ENCODE measurements around the gene GPSM3.

GPSM3 gene

DNA sequence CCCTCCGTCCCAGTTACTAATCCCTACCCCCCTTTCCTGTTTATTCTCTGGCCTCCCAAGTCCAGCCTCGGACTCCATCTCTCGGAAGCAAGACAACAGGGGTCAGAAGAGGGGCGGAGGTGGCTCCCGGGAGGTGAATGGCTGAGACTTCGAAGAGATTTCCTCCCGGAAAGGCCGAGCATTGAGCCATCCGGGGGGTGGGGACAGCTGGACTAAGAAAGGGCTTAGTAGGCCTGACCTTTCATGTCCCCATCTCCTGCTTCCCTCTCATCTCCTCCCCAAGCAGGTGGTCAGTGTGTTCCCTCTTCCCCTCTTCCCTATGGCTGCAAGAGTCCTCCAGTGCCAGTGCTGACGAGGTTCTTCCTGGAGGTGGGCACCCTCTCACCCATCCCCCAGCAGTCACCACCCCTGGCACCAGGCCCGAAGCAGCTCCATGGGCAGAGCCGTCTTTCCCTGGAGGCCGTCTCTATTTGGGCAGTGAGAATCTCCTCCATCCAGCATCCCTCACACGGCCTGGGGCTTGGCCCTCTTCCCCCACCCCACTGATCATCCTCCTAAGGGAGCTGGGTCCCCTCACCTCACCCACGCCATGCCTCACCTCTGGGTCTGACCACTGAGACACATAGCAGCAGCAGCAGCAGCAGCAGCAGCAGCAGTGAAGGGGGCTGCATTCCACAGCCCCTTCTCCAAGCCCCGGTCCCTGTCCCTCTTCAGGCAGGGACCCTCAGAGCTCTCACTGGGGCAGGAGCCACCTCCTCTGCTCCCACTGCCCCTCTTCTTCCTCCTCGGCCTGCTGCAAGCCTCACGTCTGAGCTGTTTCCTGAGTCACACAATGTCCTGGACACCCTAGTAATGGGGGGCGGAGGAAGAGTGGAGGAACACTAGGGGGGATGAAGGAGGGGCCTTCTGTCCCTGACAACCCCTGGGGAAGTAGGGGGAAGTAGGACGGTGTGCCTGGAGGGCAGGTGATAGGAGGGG, 31.1 kb upstream of the GPSM3 start, which contains the start of gene NOTCH4:
Gene NOTCH4, minus strand, starts transcription at position 810 of the 978 bp plus-strand sequence. Its CDS starts 139 bp downstream, at position 671.
- no peaks in the 10 kb centered on the region for H3K36me3 ChIP-seq
- TF ChIP-seq, protein P1, sequence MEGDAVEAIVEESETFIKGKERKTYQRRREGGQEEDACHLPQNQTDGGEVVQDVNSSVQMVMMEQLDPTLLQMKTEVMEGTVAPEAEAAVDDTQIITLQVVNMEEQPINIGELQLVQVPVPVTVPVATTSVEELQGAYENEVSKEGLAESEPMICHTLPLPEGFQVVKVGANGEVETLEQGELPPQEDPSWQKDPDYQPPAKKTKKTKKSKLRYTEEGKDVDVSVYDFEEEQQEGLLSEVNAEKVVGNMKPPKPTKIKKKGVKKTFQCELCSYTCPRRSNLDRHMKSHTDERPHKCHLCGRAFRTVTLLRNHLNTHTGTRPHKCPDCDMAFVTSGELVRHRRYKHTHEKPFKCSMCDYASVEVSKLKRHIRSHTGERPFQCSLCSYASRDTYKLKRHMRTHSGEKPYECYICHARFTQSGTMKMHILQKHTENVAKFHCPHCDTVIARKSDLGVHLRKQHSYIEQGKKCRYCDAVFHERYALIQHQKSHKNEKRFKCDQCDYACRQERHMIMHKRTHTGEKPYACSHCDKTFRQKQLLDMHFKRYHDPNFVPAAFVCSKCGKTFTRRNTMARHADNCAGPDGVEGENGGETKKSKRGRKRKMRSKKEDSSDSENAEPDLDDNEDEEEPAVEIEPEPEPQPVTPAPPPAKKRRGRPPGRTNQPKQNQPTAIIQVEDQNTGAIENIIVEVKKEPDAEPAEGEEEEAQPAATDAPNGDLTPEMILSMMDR (IDR thresholded peaks at IDR 0.05), result no peak
- no peak within 1 kb of the TSS for H3K27ac ChIP-seq
- no peaks in the 10 kb centered on the region for H3K27me3 ChIP-seq
- no peaks in the 10 kb centered on the region for H3K9me3 ChIP-seq
- H3K4me1 ChIP-seq (ENCODE audit: control insufficient read depth in 1 of 2, insufficient read depth in 1 of 2, low read depth in 1 of 2, low read length in 1 of 2), result no peaks in the 10 kb centered on the region
- H3K4me3 ChIP-seq (ENCODE audit: low read depth in 1 of 2, low read length in 1 of 2), result no peak within 1 kb of the TSS

DNA sequence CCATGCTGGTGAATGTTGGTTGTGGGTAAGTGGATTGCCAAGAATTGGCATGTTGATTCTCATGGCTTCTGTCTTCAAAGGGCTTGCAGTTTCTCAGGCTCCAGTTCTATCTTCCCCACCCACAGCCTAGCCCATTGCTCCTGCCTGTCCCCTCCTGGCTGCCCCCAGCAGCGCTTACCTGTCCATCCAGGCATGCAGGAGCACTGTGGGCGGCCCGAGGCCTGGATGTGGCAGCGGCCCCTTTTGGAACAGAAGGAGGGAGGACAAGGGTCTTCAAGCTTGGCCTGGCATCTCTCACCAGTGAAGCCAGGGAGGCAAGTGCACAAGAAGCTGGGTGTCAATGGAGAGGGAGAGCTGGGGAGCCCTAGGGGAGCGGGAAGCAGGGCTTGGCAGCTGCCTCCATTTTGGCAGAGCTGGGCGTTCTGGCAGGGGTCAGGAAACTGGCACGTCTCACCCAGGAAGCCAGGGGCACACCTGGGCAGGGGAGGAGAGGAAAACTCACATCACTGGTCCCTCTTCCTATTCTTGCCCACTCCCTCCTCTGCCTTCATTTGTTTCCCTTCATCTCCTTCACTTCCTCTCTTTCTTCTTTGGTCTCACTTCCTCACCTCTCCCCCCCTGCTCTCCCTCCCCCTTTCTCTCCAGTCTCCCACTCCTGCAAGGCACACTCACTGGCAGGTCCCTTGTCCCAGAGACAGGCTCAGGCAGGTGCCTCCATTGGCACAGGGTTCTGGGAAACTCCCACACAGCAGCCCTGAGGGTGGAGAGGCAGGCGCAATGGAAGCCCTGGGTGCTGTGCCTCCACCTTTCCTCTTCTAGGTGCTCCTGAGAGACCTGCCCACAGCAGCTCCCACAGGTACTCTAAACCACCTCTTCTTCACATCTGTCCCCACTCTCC, 30.1 kb upstream of the GPSM3 start:
- Histone ChIP-seq H3K27ac (no peak overlapping the region), H3K4me1 (ENCODE audit: control insufficient read depth in 1 of 2, insufficient read depth in 1 of 2, low read depth in 1 of 2, low read length in 1 of 2) (no peaks in the 10 kb centered on the region), H3K9me3 (no peaks in the 10 kb centered on the region), H3K27me3 (no peaks in the 10 kb centered on the region), H3K4me3 (ENCODE audit: low read depth in 1 of 2, low read length in 1 of 2) (no peak overlapping the region), H3K36me3 (no peaks in the 10 kb centered on the region)
- TF ChIP-seq, protein P1 (IDR thresholded peaks at IDR 0.05), result no peak

DNA sequence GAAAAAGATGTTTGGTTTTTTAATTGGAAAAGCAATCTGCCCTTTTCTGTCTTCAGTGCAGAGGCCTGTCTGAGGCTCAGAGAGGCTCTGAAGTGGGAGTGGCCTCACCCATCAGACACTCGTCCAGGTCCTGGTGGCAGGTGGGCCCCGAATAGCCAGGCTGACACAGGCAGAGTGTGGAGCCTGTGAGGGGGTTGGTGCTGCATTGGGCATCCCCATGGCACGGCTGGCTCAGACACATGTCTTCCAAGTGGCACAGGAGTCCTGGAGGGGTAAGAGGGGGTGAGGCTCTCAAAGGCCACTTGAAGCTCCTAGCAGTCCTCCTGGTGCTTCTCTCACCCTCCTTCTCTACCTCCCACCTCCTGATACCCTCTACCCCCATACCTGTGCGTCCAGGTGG, 27.6 kb upstream of the GPSM3 start:
- Histone ChIP-seq H3K27me3 (no peaks in the 10 kb centered on the region), H3K4me1 (ENCODE audit: control insufficient read depth in 1 of 2, insufficient read depth in 1 of 2, low read depth in 1 of 2, low read length in 1 of 2) (no peaks in the 10 kb centered on the region), H3K9me3 (no peaks in the 10 kb centered on the region), H3K36me3 (no peaks in the 10 kb centered on the region), H3K27ac (no peak overlapping the region), H3K4me3 (ENCODE audit: low read depth in 1 of 2, low read length in 1 of 2) (no peak overlapping the region)
- TF ChIP-seq, protein P1 (IDR thresholded peaks at IDR 0.05), result no peak

DNA sequence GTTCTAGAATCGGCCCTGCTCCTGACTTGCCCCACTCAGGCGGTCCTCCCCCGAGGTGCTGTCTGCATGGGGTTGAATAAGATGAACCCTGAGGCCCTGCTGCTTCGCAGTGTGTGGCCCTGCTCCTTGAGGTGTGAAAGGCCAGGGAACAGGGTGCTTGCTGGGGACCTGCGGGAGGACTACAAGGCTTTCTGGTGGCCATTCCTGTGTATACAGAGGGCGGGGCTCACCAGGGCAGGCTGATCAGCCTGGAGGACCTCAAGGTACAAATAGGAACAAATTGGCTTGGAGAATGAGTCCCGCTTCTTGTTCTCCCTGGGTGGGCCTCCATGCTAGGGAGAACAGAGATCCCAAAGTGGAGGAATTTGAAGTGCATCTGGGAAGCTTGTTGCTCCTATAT, 25.7 kb upstream of the GPSM3 start:
- Histone ChIP-seq H3K4me3 (ENCODE audit: low read depth in 1 of 2, low read length in 1 of 2) (no peak overlapping the region), H3K9me3 (no peaks in the 10 kb centered on the region), H3K4me1 (ENCODE audit: control insufficient read depth in 1 of 2, insufficient read depth in 1 of 2, low read depth in 1 of 2, low read length in 1 of 2) (no peaks in the 10 kb centered on the region), H3K36me3 (no peaks in the 10 kb centered on the region), H3K27ac (no peak overlapping the region), H3K27me3 (no peaks in the 10 kb centered on the region)
- TF ChIP-seq, protein P1 (IDR thresholded peaks at IDR 0.05), result no peak

DNA sequence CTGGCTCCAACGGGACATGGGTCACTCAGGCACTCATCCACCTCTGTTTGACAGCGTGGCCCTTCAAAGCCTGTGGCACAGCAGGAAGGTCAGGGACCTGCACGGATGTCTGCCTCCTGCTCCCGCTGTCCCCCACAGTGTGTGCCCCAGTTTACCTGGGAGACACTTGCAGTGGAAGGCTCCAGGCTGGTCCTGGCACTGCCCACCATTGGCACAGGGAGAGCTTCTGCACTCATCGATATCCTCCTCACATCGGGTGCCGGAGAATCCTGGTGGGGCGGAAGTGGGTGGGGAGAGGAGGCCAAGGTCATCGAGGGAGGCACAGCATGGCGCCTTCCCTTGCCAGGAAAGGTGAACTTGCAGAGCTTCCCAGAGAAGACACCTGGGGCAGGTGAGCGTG, 24.6 kb upstream of the GPSM3 start:
- H3K27ac ChIP-seq, result no peak overlapping the region
- H3K4me3 ChIP-seq (ENCODE audit: low read depth in 1 of 2, low read length in 1 of 2), result no peak overlapping the region
- TF ChIP-seq, protein P1 (IDR thresholded peaks at IDR 0.05), result no peak
- no peaks in the 10 kb centered on the region for H3K36me3 ChIP-seq
- no peaks in the 10 kb centered on the region for H3K4me1 ChIP-seq (ENCODE audit: control insufficient read depth in 1 of 2, insufficient read depth in 1 of 2, low read depth in 1 of 2, low read length in 1 of 2)
- no peaks in the 10 kb centered on the region for H3K9me3 ChIP-seq
- no peaks in the 10 kb centered on the region for H3K27me3 ChIP-seq

Data from neutrophil (primary cell).